ENCODE measurements around the gene SCAP.
A peak's percentile ranks its signal among the peaks of the same experiment; 100 is the strongest.

SCAP gene

DNA sequence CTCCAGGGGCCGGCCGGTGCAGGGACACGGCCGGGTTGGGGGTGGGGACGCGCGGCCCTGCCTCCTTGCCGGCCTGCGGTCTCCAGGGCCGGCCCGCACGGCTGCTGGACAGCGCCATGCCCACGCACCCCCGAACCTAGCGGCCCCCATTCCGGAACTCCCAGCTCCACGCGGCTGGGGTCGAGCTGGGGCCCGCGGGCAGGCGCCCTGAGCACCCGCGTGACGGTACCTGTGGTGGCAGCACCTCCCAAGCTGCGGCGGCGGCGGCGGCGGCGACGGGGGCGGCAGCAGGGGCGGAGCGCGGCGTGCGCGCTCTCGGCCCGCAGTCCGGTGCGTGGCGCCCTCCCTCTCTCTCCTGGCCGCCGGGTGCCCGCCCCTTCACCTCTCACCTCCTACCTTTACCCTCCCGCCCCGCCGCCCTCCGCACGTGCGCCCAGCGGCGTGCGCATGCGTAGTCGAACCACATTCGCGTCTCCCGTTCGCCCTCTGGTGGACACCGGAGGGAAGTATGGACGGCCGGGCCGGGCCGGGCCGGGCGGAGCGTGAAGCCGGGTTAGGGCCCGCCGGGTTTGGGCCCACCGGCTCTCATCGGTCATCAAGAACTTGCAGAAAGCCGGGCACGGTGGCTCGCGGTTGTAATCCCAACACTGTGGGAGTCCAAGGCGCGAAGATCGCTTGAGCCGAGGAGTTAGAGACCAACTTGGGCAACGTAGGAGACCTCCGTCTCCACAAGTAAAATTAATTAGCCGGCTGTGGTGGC is at the start of gene SCAP:
TSS of gene SCAP (minus strand) at position 372 of the 760 bp plus-strand sequence. CDS start 32,948 bp downstream, outside the sequence.
- TF ChIP-seq, protein P1, sequence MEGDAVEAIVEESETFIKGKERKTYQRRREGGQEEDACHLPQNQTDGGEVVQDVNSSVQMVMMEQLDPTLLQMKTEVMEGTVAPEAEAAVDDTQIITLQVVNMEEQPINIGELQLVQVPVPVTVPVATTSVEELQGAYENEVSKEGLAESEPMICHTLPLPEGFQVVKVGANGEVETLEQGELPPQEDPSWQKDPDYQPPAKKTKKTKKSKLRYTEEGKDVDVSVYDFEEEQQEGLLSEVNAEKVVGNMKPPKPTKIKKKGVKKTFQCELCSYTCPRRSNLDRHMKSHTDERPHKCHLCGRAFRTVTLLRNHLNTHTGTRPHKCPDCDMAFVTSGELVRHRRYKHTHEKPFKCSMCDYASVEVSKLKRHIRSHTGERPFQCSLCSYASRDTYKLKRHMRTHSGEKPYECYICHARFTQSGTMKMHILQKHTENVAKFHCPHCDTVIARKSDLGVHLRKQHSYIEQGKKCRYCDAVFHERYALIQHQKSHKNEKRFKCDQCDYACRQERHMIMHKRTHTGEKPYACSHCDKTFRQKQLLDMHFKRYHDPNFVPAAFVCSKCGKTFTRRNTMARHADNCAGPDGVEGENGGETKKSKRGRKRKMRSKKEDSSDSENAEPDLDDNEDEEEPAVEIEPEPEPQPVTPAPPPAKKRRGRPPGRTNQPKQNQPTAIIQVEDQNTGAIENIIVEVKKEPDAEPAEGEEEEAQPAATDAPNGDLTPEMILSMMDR (IDR thresholded peaks at IDR 0.05): peak; percentile 87

DNA sequence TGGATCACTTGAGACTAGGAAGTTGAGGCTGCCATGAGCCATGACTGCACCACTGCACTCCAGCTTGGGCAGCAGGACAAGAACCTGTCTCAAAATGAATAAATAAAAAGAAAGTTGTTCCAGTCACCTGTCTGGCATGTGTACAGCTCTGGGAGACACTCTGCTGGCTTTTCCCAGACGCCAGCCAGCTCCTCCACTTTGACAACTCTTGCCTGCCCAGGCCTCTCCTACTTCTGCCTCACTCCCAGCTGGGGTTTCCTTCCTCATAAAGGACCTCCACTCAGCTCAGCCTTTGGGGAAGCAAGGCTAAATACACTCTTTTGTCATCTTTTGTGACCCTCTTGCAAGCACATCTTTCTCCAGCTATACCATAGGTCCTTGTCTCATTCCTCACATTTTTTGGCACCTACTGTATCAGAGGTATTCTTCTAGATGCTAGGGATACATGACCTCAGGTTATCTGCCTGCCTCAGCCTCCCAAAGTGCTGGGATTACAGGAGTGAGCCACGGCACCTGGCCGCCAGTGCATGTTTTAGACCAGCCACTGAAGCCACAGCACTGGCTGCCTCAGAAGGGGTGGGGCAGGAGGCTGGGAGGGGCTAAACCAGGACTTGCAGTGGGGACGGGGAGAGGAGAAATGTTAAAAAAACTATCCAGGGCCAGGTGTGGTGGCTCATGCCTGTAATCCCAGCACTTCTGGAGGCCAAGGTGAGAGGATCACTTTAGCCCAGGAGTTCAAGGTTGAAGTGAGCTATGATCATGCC is 47.8 kb upstream of the SCAP start:
- TF ChIP-seq, protein P1 (IDR thresholded peaks at IDR 0.05): no peak

DNA sequence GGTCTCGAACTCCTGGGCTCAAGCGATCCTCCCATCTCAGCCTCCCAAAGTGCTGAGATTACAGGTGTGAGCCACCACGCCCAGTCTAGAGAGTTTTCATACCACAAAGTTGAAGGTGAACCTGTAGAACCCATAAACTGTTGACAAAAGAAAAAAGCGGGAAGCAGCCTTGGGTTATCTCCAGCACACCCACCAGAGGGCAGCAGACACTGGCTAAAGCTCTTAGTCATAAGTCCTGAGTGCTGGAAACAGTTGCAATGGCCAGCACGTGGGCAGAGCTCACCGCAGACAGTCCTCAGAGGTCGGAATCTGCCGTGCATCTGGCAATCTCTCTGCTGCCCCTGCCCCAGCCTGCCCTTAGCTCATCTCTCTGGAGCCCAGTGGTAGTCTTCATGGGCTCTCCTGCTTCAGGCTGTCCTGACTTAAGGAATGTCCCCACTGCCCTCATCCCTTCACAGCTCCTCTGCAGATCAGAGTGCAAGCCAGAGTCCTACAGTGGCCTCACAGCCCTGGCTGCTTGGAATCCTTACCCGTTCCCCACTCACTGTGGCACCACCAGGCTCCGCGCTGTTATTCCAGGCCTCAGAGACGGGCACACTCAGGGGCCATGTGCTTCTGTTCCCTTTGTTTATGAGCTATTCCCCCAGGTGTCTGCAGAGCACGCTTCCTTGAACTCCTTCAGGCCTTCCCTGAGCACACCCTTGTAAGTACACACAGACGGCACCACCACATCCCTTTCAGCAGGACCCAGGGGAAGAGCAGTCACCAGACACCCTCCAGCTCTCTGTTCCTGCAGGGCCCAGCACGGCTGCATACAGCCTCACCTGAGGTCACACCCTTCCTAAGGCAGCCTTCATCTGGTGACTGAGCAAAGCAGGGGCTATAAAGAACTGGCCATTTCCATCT is 46.6 kb upstream of the SCAP start:
- TF ChIP-seq, protein P1 (IDR thresholded peaks at IDR 0.05): peak; percentile 78

DNA sequence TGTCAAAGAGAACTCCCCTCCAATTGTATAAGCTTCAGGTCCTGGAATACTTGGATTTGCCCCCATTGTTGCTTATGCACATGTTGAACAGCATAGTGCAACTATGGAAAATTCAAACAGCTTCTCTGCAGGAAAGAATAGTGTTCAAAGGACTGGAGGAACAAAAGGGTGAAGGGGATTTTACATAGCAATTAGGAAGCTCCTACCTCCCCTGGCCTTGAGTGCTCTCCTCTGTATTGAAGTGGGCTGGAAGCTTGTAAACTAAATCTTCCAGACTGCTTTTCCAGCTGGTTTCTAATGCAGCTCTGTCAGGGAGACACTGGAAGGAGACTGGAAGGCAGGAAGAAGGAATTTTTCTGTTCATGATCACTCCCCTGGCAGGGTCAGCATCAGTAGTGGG is 45.0 kb upstream of the SCAP start:
- TF ChIP-seq, protein P1 (IDR thresholded peaks at IDR 0.05): no peak

DNA sequence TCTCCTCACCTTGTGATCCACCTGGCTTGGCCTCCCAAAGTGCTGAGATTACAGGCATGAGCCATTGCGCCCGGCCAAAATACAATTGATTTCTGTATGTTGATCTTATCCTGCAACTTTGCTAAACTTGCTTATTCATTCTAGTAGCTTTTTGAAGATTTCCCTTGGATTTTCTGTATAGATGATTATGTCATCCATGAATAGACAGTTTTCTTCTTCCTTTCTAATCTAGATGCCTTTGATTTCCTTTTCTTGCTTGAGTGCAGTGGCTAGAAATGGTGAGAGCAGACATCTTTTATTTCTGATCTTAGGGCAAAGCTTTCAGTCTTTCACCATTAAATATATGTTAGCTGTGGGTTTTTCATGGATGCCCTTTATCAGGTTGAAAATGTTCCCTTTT is 42.2 kb upstream of the SCAP start:
- TF ChIP-seq, protein P1 (IDR thresholded peaks at IDR 0.05): no peak

DNA sequence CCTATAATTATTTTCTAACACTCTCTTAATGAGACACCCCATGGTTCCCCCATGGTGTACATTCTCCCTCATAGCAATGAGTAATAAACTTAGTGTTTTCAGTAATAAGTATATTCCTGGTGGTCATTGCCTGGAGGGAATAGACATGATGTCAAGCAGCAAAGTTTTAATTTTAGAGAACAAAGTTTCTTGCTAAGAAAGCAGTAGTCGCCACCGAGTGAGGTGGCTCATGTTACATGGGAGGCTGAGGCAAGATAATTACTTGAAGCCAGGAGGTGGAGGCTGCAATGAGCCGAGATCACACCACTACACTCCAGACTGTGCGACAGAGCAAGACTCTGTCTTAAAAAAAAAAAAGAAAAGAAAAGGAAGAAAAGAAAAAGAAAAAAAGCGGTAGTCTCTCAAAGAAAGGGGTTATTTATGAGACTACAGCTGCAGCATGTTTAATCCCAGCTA is 40.2 kb upstream of the SCAP start:
- TF ChIP-seq, protein P1 (IDR thresholded peaks at IDR 0.05): no peak

DNA sequence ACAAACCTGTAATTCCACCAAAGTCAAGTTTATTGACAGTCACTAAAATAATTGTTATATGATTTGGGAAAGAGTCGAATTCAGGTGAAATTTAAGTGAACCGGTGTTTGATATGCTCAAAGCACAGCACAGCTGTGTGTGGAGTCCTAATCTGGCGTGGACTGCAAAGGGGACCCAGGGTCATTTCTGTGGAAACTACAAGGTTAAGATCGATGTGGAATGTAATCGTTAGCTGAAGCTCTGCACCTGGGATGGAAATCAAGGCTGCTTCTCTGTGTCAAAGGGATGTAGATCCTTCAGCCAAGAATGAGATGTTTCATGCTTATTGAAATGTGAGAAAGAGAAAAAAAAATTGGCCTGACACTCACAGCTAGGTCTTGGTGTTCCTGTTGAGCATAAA is 39.4 kb upstream of the SCAP start:
- TF ChIP-seq, protein P1 (IDR thresholded peaks at IDR 0.05): no peak

Data from LNCAP (cell line).